ENCODE results near the gene VPS11. TPM values are rescaled to one million over a fixed set of nuclear protein-coding genes. Genes with fewer than 3 reads are reported as not detected.

Gene VPS11
- total RNA-seq, 1 experiment from 2014 or later, result 18.6 TPM

- H4K91ac ChIP-seq (ENCODE audit: insufficient read length, low read depth, low read length), result no peak overlapping the region
- Mint-ChIP-seq H3K27ac (no peak overlapping the region; a peak in 1 of 7 replicates), H3K4me1 (peaks cover 2 to 13% of the 10 kb centered on the region in 2 experiments; a peak in 3 of 4 replicates), H3K9me3 (no peaks in the 10 kb centered on the region), H3K27me3 (ENCODE audit: low read depth) (no peaks in the 10 kb centered on the region), H3K4me3 (no peak overlapping the region), H3K36me3 (ENCODE audit: insufficient read depth in 1 of 3, low read depth in 3 of 3) (peaks cover 53 to 72% (median 62%) of the 10 kb centered on the region in 3 experiments)
- no peak overlapping the region for H2BK12ac ChIP-seq (ENCODE audit: insufficient read length, low read depth, low read length)
- no peaks in the 10 kb centered on the region for H4K20me1 ChIP-seq (ENCODE audit: control insufficient read depth, insufficient read depth, insufficient read length)
- no peak for DNase-seq
- no peak overlapping the region for H2AFZ ChIP-seq (ENCODE audit: low read length)
- no peak overlapping the region for H3K18ac ChIP-seq (ENCODE audit: insufficient read length, low read depth, low read length)
- no peak overlapping the region for H3K23ac ChIP-seq (ENCODE audit: insufficient read length, low read depth, low read length)
- no peak overlapping the region for H3K9ac ChIP-seq (ENCODE audit: extremely low read depth, insufficient read length, low read length)
- H3K79me2 ChIP-seq (ENCODE audit: insufficient read depth, low read length), result no peaks in the 10 kb centered on the region
- H3K4ac ChIP-seq (ENCODE audit: low read depth, low read length), result no peak overlapping the region
- H3K4me2 ChIP-seq (ENCODE audit: insufficient read depth, insufficient read length, low read length), result no peak overlapping the region
- no peak overlapping the region for H2BK5ac ChIP-seq (ENCODE audit: insufficient read length, low read length)
- H2BK15ac ChIP-seq (ENCODE audit: low read depth, low read length), result no peak overlapping the region
- no peak overlapping the region for H2BK120ac ChIP-seq (ENCODE audit: low read depth, low read length, poor library complexity, severe bottlenecking)
- WGBS (ENCODE audit: extremely low coverage, insufficient read length, low lambda C conversion rate), result no CpG with 5 or more reads among the region's 6 CpGs
- TF ChIP-seq CTCF (conservative IDR thresholded peaks at IDR 0.05), result no peak
- H3T11ph ChIP-seq (ENCODE audit: low read length), result no peak overlapping the region
- no peak overlapping the region for H2BK20ac ChIP-seq (ENCODE audit: low read depth, low read length, poor library complexity, severe bottlenecking)
- H3K23me2 ChIP-seq (ENCODE audit: insufficient read length, low read depth, low read length, poor library complexity, severe bottlenecking), result no peaks in the 10 kb centered on the region
- H3K14ac ChIP-seq (ENCODE audit: insufficient read depth, low read length), result no peak overlapping the region
- no peaks in the 10 kb centered on the region for H3K27me3 ChIP-seq (ENCODE audit: insufficient read depth, low read length)
- no peak overlapping the region for H4K5ac ChIP-seq (ENCODE audit: insufficient read length, low read depth, low read length)
- H3K9me3 ChIP-seq (ENCODE audit: control insufficient read depth, low read depth, low read length), result no peaks in the 10 kb centered on the region
- H4K8ac ChIP-seq (replicated peaks; ENCODE audit: insufficient read length, low read depth, low read length), result no peak overlapping the region
- H3K56ac ChIP-seq (ENCODE audit: insufficient read length, low read depth, low read length), result no peak overlapping the region
- no peaks in the 10 kb centered on the region for H3K79me1 ChIP-seq (ENCODE audit: insufficient read depth, low read depth, low read length, poor library complexity, severe bottlenecking)
- no peak overlapping the region for H3K27ac ChIP-seq (ENCODE audit: insufficient read length, low read depth, low read length)
- H3K4me1 ChIP-seq (ENCODE audit: insufficient read depth, low read length), result no peaks in the 10 kb centered on the region
- no peak overlapping the region for H2AK5ac ChIP-seq (ENCODE audit: insufficient read length, low read length)
Measured at GRCh38 chr11:119046489-119046888, 21.1 kb upstream of the VPS11 start.

All from H9 (cell line).